GM13976 (cell line): ENCODE results near the gene MAP1LC3B2.

Experiments
- DNase-seq: peaks from one replicate; pipeline ENCODE4 v3.0.0; 2012; ENCODE audit warnings: low spot score
- in situ Hi-C: fragments of 300-500 bp; cut with MboI; formaldehyde crosslinking; loops from one replicate; pipeline ENCODE4 v1.12.0; 2022; ENCODE audit warnings: low sequenced_read_pairs, mixed read lengths, inconsistent platforms; ENCODE audit not compliant: unreplicated experiment
- TF ChIP-seq, protein P1 (sequence below): IDR thresholded peaks from 2 replicates; pipeline ENCODE4 v1.5.1; 2012; ENCODE audit warnings: borderline replicate concordance, mild to moderate bottlenecking; ENCODE audit not compliant: insufficient read depth; ENCODE audit errors: extremely low read depth, missing control alignments, control extremely low read depth

The MAP1LC3B2 gene

DNA sequence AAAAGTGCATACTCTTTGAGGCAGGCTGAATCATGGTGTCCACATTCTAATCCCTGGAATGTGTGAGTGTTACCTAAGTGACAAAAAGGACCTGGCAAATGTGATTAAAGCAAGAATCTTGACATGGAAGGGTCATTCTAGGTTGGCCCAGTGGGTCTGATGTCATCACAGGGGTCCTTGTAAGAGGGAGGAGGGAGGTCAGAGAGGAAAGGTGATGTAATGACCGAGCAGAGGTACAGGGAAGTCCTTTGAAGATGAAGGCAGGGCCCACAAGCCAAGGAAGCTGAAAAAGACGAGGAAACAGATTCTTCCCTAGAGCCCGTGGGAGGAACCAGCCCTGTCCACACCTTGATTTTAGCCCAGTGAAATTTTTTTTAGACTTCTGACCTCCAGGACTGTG lies 60.1 kb downstream of the MAP1LC3B2 start:
- DNase-seq: no peak
- TF ChIP-seq, protein P1, sequence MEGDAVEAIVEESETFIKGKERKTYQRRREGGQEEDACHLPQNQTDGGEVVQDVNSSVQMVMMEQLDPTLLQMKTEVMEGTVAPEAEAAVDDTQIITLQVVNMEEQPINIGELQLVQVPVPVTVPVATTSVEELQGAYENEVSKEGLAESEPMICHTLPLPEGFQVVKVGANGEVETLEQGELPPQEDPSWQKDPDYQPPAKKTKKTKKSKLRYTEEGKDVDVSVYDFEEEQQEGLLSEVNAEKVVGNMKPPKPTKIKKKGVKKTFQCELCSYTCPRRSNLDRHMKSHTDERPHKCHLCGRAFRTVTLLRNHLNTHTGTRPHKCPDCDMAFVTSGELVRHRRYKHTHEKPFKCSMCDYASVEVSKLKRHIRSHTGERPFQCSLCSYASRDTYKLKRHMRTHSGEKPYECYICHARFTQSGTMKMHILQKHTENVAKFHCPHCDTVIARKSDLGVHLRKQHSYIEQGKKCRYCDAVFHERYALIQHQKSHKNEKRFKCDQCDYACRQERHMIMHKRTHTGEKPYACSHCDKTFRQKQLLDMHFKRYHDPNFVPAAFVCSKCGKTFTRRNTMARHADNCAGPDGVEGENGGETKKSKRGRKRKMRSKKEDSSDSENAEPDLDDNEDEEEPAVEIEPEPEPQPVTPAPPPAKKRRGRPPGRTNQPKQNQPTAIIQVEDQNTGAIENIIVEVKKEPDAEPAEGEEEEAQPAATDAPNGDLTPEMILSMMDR: no peak
- in situ Hi-C loops: no loop called here

DNA sequence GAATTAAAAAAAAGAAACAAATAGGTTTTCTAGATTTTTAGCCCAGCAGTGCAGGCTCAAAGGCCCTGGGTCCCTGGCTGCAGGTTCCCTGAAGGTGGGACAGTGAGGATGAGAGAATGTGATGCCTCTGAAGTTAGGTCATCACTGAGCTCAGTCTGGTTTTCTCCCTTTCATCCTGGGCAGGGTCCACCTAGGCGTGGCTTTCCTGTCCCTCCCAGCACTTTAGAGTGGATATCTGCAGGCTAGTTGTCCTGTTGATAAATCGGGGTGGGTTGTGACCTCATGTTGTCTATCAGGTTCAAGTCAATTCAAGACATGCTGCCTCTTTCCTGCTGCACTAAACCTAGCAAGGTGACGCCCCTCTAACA lies 60.9 kb downstream of the MAP1LC3B2 start:
- in situ Hi-C loops: no loop called here
- DNase-seq: no peak
- TF ChIP-seq, protein P1: no peak

DNA sequence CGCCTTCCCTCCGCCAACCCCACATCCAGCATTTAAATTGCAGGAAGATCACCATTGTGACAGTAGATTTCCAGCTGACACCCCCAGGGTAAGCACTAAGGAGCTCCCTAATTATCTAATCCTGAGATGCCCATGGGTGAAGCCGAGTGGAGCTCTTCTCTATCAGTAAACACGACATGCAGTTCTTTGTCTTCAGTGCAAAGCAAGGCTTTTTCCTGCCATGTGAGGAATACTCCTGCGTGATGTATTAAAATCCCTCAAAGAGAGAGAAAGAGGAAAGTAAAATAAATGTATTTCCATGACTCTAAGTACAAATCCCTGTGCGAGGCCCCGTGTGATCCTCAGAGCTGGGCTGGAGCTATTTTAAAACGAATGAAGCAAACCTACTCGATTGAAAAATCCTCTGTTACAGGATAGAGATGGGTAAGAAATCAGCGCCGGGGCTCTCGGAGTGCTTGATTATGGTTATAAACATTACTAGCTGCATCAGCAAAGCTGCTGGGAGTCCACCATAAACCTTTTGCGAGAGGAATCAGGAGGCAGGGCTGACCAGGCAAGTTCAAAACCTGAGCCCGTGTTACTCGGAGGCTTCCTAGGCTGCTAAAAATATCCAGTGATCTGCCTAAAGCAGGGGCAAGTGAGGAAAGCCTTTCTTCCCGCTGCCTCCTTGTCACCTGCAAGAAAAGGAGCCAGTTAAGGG lies 61.5 kb downstream of the MAP1LC3B2 start:
- TF ChIP-seq, protein P1: no peak
- no peak for DNase-seq
- in situ Hi-C loops: no loop called here

DNA sequence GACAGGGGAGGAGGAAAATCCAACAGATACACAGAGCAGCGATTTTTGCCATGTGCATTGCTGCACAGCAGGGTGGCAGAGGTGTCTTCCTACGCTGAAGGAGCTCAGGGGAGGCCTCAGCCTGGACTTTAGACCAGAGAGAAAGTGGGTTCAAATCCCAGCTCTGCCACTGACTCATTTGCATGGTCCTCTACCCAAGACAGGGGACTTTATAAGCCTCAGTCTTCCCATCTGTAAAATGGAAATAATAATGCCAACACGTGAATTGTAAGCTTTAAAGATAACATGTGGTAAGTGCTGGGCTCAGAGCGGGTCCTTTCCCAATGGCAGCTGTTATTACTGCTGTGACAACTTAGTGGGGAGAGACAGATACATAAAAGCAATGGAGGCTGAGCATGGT lies 62.0 kb downstream of the MAP1LC3B2 start:
- TF ChIP-seq, protein P1: no peak
- DNase-seq: no peak
- in situ Hi-C loops: no loop called here

DNA sequence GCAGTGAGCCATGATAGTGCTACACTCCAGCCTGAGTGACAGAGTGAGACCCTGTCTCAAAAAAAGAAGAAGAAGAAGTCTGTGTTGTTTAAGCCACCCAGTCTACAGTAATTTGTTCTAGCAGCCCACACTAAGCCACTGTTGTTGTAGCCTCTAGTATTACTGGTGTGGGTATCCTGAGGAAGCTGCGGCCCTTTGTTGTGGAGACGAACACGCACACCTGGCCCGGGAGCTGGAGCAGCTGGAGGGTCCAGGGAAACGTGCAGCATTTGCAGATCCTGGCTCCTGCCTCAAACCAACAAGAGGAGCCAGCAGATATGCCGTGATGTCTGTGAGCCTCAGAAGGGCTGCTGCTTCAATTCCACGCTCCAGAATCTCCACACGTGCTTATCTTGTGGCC lies 65.3 kb downstream of the MAP1LC3B2 start:
- TF ChIP-seq, protein P1: no peak
- in situ Hi-C loops: no loop called here
- no peak for DNase-seq

DNA sequence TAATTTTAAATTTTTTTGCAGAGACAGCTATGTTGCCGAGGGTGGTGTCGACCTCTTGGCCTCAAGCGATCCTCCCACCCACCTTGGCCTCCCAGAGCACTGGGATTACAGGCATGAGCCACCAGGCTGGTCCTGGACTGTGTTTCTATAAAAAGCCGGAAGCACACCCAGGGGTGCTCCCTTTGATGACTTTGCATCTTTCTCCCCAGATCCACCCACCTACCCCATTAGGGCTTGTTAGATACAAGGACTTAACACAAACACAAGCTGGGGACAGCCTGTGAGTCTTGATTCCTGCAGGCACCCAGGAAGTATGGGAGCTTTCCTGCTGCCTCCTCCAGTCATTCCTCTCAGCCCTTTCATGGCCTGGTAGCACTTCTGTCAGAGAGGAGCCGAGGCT lies 67.0 kb downstream of the MAP1LC3B2 start:
- DNase-seq: no peak
- in situ Hi-C loops: no loop called here
- TF ChIP-seq, protein P1: no peak
